NCI-H510A (cell line): Measurements from ENCODE around the gene HMX3.
"Not testable (repeated sequence)": the region's sequence is repeated elsewhere in the genome, so short reads cannot be mapped to it uniquely, and the experiment has no call there.

ENCODE experiments used
- DNase-seq: peaks from one replicate; lab custom pipeline; 2025; lab: John Stamatoyannopoulos, UW

HMX3 gene

DNA sequence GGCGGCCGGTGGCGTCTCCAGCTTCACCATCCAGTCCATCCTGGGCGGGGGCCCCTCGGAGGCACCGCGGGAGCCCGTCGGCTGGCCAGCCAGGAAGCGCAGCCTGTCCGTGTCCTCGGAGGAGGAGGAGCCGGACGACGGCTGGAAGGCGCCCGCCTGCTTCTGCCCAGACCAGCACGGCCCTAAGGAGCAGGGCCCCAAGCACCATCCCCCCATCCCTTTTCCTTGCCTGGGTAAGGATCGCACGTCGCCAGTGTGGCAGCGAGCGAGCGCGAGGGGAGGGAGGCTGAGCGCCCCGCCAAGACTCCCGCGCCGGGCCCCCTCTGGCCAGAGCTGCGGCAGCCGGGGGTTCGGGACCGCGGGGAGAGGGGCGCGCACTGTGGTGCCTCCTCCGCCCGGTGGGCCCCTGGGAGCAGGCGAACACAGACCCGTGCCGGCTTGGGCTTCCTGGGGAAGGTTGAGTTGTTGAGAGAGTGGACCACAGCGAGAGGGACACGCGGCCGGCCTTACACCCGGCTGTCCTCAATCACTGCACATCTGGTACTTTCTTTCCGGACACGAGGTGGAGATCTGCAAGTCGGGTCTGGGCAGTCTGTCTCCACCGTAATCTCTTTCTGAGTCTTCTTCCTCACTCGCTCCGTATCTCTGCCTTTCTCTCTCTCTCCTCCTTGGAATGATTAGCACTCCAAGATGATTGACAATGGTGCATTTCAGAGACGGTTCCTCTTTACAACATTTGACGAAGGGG, 12.8 kb downstream of the HMX3 start:
- no peak for DNase-seq

DNA sequence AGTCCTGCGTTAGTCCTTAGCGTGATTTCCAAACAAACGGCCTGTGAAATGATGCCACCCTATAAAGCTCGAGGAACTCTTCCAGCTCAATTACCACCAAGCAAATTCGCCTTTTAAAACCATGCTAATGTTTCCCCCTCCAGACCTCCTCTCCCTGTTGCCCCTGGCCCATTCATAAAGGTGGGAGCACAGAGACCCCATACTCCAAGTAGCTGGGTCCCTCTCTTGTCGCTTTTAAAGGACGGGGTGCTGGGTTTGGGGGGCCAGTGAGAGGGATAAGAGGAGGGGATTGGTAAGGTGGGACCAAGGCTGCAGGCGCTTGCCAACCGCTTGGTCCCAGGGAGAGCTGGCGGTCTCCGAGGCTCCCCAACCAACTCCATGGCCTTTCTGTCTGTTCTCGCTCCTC, 13.4 kb downstream of the HMX3 start:
- no peak for DNase-seq

DNA sequence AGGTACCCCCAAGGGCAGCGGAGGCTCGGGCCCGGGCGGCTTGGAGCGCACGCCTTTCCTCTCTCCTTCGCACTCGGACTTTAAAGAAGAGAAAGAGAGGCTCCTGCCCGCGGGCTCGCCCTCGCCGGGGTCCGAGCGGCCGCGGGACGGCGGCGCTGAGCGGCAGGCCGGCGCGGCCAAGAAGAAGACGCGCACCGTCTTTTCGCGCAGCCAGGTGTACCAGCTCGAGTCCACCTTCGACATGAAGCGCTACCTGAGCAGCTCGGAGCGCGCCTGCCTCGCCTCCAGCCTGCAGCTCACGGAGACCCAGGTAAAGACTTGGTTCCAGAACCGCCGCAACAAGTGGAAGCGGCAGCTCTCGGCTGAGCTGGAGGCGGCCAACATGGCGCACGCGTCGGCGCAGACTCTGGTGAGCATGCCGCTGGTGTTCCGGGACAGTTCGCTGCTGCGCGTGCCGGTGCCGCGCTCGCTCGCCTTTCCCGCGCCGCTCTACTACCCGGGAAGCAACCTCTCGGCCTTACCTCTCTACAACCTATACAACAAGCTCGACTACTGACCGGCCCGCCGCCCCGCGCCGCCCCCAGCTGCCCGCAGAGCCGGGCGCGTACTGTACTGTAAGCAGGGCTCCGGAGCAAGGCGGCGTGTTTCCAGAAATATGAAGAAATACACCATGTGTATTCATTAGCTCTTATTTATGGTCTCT, 13.9 kb downstream of the HMX3 start:
- DNase-seq = no peak

- DNase-seq = no peak
Measured at GRCh38 chr10:123150271-123150985, 14.7 kb downstream of the HMX3 start.

GRCh38 chr10:123150986-123151736, 15.4 kb downstream of the HMX3 start:
- DNase-seq = no peak

DNA sequence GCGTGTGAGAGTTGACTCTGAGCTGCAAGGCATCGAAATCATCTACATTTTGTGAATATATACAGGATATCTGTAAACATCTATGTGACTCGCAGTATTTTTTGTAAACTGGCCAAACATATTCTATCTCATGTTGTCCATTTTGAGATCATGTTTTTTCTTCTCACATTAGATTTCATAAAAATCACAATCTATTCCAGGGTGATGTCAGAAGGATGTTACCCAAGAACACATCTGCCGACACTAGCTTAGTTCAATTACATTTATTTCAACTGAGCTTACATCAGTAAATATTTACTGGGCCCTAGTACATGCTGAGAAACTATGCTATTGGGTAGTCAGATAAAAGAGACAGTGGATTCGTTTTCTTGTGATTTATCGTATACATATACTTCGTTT, 16.0 kb downstream of the HMX3 start:
- DNase-seq = no peak

DNA sequence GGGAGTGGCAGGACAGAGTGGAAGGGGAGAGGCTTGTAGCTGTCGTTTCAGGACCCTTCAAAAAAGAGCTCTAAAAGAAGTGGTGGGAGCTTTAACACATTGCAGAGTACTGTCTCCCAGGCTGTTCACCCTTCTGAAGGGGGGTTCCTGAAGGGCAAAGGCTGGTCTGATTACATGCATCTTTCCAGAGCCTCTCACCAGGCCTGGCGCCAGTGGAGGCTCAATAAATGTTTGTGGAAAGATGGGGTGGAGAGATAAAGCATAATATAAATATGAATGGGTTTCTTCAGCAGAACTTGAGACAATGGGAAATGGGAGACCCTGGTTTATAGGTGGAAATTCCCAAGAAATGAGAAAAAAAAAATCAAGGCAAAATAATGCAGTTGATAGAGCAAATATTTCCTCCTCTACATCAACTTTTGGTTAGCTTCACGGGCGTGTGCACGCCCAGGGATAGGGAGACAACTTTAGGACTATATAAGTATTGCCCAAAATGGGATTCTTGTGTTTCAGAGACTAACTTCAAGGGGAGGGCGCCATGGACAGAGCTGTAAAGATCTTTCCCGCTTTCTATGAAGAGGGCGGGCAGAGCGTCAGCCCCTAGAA, 17.8 kb downstream of the HMX3 start:
- DNase-seq = no peak

- peak; percentile 99 for DNase-seq
Measured at GRCh38 chr10:123154092-123154710, 18.4 kb downstream of the HMX3 start, which contains the start of gene BUB3. Gene BUB3, plus strand, starts transcription at chr10:123154402. Its CDS starts 516 bp downstream, at chr10:123154918.

DNA sequence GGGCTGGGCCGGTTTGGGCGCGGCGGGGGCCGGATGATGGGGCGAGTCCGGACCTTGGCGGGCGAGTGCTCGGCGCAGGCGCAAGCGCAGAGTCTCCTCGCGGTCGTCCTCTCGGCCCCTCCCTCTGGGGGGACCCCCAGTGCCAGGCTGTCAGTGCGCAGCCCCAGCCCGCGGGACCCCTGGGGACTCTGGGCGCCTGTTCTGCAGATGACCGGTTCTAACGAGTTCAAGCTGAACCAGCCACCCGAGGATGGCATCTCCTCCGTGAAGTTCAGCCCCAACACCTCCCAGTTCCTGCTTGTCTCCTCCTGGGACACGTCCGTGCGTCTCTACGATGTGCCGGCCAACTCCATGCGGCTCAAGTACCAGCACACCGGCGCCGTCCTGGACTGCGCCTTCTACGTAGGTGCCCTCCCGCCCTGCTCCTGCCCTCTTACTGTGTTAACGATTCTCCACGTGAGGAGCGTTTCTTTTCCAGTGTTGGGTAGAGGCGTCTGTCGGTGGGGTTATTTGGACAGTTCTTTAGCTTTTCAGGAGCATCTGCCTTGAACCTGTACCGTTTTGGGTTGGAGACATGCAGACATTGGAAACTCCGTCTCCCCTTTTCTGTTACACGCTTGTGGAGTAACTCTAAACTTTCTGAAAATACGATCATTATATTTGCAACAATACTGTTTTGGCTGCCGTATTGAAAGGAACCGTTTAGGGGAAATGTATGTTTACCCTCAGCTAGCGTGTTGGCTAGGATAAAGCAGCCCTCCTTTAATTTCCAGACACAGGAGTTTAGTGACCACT, 19.1 kb downstream of the HMX3 start:
- no peak for DNase-seq

- no peak for DNase-seq
Measured at GRCh38 chr10:123156078-123156477, 20.3 kb downstream of the HMX3 start.

GRCh38 chr10:123157210-123157609, 21.4 kb downstream of the HMX3 start:
- no peak for DNase-seq

DNA sequence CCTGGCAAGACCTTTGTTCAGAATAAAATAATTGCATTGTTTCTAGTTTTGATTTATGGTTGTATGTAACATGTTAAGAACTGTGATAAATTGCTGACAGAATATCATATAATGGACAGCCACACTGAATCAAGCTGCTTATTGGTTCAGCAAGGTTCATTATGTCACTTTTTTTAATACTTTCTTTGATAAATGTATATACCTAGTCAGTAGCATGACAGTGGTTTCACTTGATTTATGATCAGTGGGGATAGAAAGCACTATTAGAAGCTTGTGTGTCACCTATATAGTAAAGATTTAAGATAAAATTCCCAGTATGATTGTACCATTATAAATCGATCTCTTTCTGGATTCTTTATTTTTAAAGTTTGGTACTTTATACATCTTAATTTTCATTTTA, 22.9 kb downstream of the HMX3 start:
- no peak for DNase-seq

DNA sequence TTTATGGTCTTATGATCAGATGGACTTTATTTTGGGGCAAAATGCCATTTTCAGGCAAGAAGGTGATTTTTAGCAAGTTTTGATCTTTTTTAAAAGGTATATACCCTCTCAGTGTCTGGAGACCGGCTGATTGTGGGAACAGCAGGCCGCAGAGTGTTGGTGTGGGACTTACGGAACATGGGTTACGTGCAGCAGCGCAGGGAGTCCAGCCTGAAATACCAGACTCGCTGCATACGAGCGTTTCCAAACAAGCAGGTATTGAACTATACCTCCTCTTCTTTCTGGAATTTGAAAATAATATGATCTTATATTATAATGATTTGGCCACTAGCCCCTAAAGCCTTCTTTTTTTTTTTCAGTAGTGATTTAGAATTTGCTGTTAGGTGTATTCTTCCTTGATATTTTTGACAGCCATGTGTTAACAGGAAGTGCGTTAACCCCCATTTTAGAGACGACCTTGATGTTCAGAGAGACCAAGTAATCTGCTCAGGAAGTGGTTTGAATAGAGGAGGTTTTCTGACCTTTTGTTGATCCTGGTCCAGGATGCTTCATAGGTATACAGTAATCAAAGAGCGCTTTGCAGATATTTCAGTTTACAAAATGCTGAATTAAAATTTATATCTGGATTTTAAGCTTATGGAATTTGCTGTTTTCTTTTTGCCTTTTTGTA, 24.7 kb downstream of the HMX3 start:
- no peak for DNase-seq

DNA sequence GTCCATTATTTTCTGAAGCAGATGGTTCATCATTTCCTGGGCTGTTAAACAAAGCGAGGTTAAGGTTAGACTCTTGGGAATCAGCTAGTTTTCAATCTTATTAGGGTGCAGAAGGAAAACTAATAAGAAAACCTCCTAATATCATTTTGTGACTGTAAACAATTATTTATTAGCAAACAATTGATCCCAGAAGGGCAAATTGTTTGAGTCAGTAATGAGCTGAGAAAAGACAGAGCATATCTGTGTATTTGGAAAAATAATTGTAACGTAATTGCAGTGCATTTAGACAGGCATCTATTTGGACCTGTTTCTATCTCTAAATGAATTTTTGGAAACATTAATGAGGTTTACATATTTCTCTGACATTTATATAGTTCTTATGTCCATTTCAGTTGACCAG, 28.5 kb downstream of the HMX3 start:
- no peak for DNase-seq

DNA sequence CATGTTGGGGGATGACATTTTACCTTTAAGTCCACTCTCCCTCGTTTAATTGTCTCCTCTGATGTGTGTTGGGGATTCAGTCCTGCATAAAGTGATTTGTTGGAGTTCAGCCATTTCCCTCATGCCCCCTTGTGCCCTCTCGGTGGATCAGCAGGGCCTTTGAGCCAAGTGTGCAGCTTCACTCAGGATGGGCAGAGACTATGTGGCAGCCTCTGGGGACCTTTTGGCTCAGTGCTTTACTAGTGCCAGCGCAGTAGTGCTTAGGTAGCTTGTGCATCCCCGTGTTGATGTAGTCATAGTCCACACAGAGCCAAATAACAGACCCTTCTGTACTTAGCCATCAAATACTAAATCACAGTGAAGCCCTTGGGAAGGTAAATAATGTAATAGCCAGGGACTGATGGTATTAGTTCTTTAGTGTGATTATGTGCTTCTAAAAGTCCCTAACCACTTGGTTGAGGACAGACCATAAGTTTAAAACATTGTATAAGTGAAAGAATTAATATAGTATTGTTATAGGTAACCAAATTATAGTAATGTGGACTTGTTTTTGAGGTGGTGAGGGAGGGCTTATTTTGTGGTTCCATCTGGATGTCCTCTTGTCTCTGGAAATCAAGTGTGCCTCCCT, 29.8 kb downstream of the HMX3 start:
- DNase-seq = no peak

DNA sequence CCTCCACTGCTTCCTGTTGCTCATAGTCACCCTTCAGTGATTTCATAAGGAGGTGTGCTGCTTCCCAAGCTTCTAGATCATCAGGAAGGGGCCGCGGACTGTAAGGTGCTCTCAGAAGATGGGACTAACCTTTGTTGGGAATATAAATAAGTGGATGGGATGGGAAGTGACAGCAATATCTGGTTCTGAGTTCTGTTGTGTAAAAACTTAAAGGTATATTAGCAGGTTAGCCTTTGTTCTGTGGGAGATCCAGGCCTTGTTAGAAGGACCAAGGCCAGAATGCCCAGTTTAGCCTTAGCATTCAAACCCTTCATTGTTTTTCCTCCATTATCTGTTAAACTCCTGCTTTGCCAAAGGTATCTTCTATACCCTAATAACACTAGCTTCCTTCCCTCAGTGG, 30.8 kb downstream of the HMX3 start:
- DNase-seq = no peak

- DNase-seq = no peak
Measured at GRCh38 chr10:123170961-123171360, 35.2 kb downstream of the HMX3 start.

GRCh38 chr10:123171616-123172015, 35.8 kb downstream of the HMX3 start:
- not testable (repeated sequence) for DNase-seq
